HG02623 (cell line): ENCODE results near the gene MAGOHB.

Experiments used
- ATAC-seq: cut with Tn5 transposase; IDR thresholded peaks from one replicate; pipeline ENCODE4 v1.9.1; 2021; ENCODE audit warnings: moderate library complexity; ENCODE audit not compliant: unreplicated experiment

The MAGOHB gene

GRCh38 chr12:10557329-10557728 lies 56.1 kb downstream of the MAGOHB start:
- ATAC-seq, result peak; percentile 12

DNA sequence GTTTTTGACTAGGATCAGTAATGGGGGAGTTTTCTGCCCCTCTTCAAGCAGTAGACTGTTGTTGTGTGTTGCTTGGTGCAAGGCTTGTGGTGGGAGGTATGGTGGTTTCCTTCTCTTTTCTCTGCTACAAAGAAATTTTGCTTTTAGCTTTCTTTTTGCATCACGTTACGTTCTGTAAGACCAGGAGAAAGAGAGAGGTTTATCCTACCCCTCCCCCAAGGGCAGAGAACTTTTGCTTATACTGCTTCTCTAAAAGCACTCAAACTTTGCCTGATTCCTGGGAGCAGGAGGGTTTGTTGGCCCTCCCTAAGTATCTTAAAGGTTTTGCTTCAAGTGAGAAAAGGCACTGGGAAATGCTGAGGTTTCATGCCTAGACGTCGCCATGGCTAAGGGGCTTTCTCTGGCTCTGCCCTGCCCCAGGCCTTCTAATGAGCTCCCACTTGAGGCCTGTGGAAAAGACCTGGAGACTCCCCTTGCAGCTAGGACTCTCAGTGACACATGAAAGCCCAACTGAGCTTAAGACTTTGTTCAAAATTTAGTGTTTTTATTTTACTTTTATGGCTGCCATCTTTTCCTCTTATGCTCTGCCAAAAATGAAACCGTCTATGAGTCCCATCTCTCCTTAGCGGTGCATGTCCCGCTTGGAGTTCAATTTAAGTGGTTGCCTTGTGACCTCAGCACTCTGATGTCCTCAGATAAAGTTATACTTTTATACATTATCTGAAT lies 58.5 kb downstream of the MAGOHB start:
- no peak for ATAC-seq

- no peak for ATAC-seq
Measured at GRCh38 chr12:10554228-10554755, 59.1 kb downstream of the MAGOHB start.
